Ovary (tissue), 3 donors: ENCODE data around the gene C6orf15.

ENCODE experiments used
- CTCF ChIP-seq, 3 donors: fragments of 450-650 bp in 2 of 3; fragments of 200-600 bp in 1 of 3; IDR thresholded peaks; one replicate each; pipeline versions ENCODE4 v1.5.1 to v1.8.0; 2016 to 2022; ENCODE audit warnings: antibody characterized with exemption in 3 of 3, mild to moderate bottlenecking in 1 of 3
- EP300 ChIP-seq: sonication (generic); formaldehyde crosslinking; IDR thresholded peaks from one replicate; pipeline ENCODE4 v1.6.1; 2017; ENCODE audit warnings: antibody characterized with exemption
- POLR2A ChIP-seq: fragments of 450-650 bp; IDR thresholded peaks from one replicate; pipeline ENCODE4 v1.6.1; 2017; ENCODE audit warnings: antibody characterized with exemption, mild to moderate bottlenecking, moderate library complexity
- donor health status: DM: no; HTN: no; CAD: no.

GRCh38 chr6:31131595-31131994 is 19.2 kb upstream of the C6orf15 start:
- TF ChIP-seq POLR2A (no peak), CTCF (IDR thresholded peaks at IDR 0.05) (no peak), EP300 (no peak)
